Measurements from ENCODE around the gene HDHD5. TPM values are rescaled to one million over a fixed set of nuclear protein-coding genes. Genes with fewer than 3 reads are reported as not detected.

Gene HDHD5
- total RNA-seq, 4 donors from 2014 or later, result 21.6 to 37.8 (median 25.8) TPM

GRCh38 chr22:17117400-17117799, 41.7 kb downstream of the HDHD5 start:
- DNase-seq, result no peak
- H3K36me3 ChIP-seq, result no peaks in the 10 kb centered on the region
- WGBS, 2 donors, result 53 to 60% methylated on average over 1 to 3 of the region's 3 CpGs
- intact Hi-C loops (cut with DNase I), result no loop called here
- H3K9me3 ChIP-seq, result no peaks in the 10 kb centered on the region
- H3K27ac ChIP-seq, result no peak overlapping the region
- H3K4me3 ChIP-seq (replicated peaks in 1 of 3), result no peak overlapping the region
- H3K4me1 ChIP-seq, result peaks cover 4 to 17% of the 10 kb centered on the region in 2 donors
- TF ChIP-seq POLR2A (IDR thresholded peaks at IDR 0.05) (no peak), CTCF (IDR thresholded peaks at IDR 0.05) (no peak)
- no peaks in the 10 kb centered on the region for H3K27me3 ChIP-seq

- H3K4me1 ChIP-seq, result peaks cover 4 to 16% of the 10 kb centered on the region in 2 donors
- H3K4me3 ChIP-seq (replicated peaks in 1 of 3), result no peak overlapping the region
- no peak for TF ChIP-seq CTCF (IDR thresholded peaks at IDR 0.05)
- TF ChIP-seq POLR2A (IDR thresholded peaks at IDR 0.05), result no peak
- no peaks in the 10 kb centered on the region for H3K36me3 ChIP-seq
- WGBS, 2 donors, result 52% methylated on average over 6 of the region's 6 CpGs
- intact Hi-C loops (cut with DNase I), result no loop called here
- H3K9me3 ChIP-seq, result no peaks in the 10 kb centered on the region
- no peak overlapping the region for H3K27ac ChIP-seq
- DNase-seq, result no peak
- no peaks in the 10 kb centered on the region for H3K27me3 ChIP-seq
Measured at GRCh38 chr22:17116572-17117330, 42.3 kb downstream of the HDHD5 start.

GRCh38 chr22:17115945-17116565, 43.0 kb downstream of the HDHD5 start:
- 52 to 75% methylated on average over 5 of the region's 5 CpGs for WGBS, 2 donors
- Histone ChIP-seq H3K4me3 (replicated peaks in 1 of 3) (no peak overlapping the region), H3K27ac (no peak overlapping the region), H3K9me3 (no peaks in the 10 kb centered on the region), H3K4me1 (peaks cover 0 to 9% of the 10 kb centered on the region in 2 donors), H3K36me3 (no peaks in the 10 kb centered on the region), H3K27me3 (no peaks in the 10 kb centered on the region)
- TF ChIP-seq POLR2A (IDR thresholded peaks at IDR 0.05) (no peak), CTCF (IDR thresholded peaks at IDR 0.05) (no peak)
- intact Hi-C loops (cut with DNase I), result no loop called here
- DNase-seq, result no peak

GRCh38 chr22:17115236-17115635, 43.8 kb downstream of the HDHD5 start:
- Histone ChIP-seq H3K4me3 (replicated peaks in 1 of 3) (no peak overlapping the region), H3K36me3 (no peaks in the 10 kb centered on the region), H3K27ac (no peak overlapping the region), H3K27me3 (no peaks in the 10 kb centered on the region), H3K4me1 (peaks cover 0 to 4% of the 10 kb centered on the region in 2 donors), H3K9me3 (no peaks in the 10 kb centered on the region)
- DNase-seq, result no peak
- 52 to 56% methylated on average over 4 of the region's 4 CpGs for WGBS, 2 donors
- intact Hi-C loops (cut with DNase I), result no loop called here
- no peak for TF ChIP-seq CTCF (IDR thresholded peaks at IDR 0.05)
- TF ChIP-seq POLR2A (IDR thresholded peaks at IDR 0.05), result no peak

- Histone ChIP-seq H3K27ac (no peak overlapping the region), H3K4me1 (peaks cover 0 to 4% of the 10 kb centered on the region in 2 donors), H3K4me3 (replicated peaks in 1 of 3) (no peak overlapping the region), H3K9me3 (no peaks in the 10 kb centered on the region), H3K36me3 (peaks cover 0 to under 1% of the 10 kb centered on the region in 2 donors), H3K27me3 (no peaks in the 10 kb centered on the region)
- TF ChIP-seq POLR2A (IDR thresholded peaks at IDR 0.05) (no peak), CTCF (IDR thresholded peaks at IDR 0.05) (no peak)
- intact Hi-C loops (cut with DNase I), result no loop called here
- WGBS, 2 donors, result 84 to 89% methylated on average over 9 of the region's 9 CpGs
- DNase-seq, result no peak
Measured at GRCh38 chr22:17114898-17115235, 44.2 kb downstream of the HDHD5 start.

All from thyroid gland (tissue), 4 donors.